Hippocampal formation (tissue), 2 donors: Measurements from ENCODE around the gene OTUD6A.
"Not testable (repeated sequence)": the region's sequence is repeated elsewhere in the genome, so short reads cannot be mapped to it uniquely, and the experiment has no call there.

Experiments used
- DNase-seq, 2 donors: peaks; one replicate each; lab custom pipeline; 2025; lab: John Stamatoyannopoulos, UW

The OTUD6A gene

DNA sequence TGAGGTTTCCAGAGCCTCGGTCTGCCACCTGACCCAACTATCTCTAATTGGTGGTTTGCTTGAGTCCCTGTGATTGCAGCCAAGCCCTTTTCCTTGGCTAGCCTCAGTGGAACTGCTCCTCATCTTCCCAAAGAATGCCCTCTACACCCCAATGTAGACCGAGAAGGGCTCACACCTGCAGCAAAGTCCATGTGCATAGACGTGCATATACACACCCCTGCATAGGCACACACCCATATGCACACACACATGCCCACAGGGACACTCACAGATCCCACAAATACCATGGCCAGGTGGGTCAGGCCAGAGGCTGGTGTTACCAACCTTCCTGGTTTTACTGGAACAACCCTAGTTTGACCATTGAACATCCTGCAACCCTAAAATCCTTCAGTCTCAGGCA is 12.9 kb upstream of the OTUD6A start:
- DNase-seq, result no peak

- DNase-seq, result no peak
Measured at GRCh38 chrX:70049925-70050324, 12.3 kb upstream of the OTUD6A start, which contains the start of gene AWAT2. Gene AWAT2, minus strand, starts transcription at chrX:70049938. Its CDS starts 6 bp downstream, at chrX:70049932.

GRCh38 chrX:70052895-70053615 is 9.2 kb upstream of the OTUD6A start:
- no peak for DNase-seq

DNA sequence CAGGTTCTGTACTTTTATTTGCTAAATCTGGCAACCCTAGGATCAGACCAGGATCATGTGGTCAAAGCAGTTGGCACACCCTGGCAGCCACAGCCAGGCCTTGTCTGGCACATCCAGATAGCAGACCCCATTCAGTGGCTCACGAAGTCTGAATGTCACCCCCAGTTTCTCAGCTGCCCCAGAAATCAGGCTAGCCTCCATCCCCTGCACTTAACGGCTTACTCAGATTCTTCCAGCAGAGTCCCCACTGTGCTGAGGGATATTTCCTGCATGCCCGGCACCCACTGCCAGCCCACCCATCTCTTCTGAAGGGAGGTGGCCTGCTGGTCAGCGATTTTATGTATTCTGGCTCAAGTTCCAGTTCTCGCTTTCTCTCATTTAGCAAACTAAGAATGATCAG is 7.9 kb upstream of the OTUD6A start:
- no peak for DNase-seq

DNA sequence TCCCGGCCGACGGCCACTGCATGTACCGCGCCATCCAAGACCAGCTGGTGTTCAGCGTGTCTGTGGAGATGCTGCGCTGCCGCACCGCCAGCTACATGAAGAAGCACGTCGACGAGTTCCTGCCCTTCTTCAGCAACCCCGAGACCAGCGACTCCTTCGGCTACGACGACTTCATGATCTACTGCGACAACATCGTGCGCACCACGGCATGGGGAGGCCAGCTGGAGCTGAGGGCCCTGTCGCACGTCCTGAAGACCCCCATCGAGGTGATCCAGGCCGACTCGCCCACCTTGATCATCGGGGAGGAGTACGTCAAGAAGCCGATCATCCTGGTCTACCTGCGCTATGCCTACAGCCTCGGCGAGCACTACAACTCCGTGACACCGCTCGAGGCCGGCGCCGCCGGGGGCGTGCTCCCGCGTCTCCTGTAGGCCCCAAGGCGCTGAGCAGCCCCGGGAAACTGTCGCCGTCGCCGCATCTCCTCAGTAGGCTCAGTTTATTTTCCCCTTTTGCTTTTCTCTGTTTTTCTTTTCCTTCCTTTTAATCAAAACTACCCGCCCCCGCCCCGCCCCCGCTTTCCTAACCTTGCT is 799 bp downstream of the OTUD6A start:
- no peak for DNase-seq

- DNase-seq, result no peak
Measured at GRCh38 chrX:70066646-70067045, 4.4 kb downstream of the OTUD6A start.

DNA sequence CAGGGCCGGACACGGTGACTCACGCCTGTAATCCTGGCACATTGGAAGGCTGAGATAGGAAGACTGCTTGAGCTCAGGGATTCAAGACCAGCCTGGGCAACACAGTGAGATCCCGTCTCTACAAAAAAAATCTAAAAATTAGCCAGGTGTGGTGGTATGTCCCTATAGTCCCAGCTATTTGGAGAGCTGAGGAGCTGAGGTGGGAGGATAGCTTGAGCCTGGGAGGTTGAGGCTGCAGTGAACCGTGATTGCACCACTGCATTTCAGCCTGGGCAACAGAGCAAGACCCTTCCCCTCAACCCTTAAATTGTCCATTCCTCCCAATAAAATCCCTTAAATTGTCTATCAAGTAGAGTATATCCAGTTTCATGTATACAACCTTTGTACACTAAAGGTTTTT is 17.0 kb downstream of the OTUD6A start:
- no peak for DNase-seq

GRCh38 chrX:70079870-70080269 is 17.6 kb downstream of the OTUD6A start:
- no peak for DNase-seq

DNA sequence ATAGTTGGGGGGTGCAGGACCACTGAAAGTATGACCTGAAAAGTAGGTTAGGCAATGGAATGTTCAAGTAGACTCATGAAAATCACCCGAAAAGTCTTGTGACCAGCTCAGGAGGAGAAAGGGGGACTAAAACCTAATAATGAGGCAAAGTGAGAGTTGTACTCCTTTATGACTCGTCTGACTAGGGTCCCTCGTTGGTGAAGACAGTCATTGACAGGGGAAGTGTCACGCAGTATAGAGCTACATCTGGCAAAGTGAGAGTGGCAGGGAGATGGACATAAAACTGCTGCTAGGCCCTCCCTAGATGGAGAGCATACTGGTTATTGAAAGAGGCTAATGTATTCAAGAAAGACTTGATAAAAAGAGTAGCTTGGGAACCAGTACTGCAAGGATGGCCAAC is 20.5 kb downstream of the OTUD6A start:
- no peak for DNase-seq

GRCh38 chrX:70084592-70085240 is 22.5 kb downstream of the OTUD6A start:
- no peak for DNase-seq

DNA sequence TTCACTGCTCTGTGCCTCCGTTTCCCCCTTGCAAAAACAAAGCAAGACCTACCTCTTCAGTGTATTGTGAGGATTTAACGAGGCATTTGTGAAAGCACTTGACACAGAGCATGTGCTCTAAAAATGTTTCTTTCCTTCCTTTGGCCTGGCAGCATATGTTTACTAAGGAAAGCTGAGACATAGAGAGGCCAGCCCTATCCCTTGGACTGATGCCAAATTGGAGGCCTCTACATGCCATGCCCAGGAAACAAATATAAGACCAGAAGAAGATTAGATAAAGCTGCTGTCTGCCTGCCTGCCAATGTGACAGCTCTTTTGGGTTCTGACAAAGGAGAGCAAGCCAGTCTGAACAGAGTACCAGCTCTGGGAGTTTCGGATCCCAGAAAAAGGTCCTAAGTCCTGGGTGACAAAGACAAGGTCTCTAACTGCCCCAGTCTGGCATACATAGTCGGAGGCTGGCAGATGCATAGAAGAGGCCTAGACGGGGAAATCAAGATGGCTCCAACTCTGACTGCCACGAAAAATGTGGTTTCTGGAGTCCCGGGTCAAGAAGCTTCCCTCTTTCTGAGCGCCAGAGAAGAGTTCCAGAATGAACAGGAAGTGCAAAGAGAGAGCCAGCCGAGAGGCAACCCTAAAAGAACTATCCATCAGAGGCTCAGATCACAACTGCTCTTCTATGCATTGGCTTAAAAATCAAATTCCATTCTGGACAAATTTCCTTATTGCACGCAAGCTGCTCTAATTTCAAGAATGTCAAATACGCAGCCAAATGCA is 25.8 kb downstream of the OTUD6A start:
- DNase-seq, result no peak

DNA sequence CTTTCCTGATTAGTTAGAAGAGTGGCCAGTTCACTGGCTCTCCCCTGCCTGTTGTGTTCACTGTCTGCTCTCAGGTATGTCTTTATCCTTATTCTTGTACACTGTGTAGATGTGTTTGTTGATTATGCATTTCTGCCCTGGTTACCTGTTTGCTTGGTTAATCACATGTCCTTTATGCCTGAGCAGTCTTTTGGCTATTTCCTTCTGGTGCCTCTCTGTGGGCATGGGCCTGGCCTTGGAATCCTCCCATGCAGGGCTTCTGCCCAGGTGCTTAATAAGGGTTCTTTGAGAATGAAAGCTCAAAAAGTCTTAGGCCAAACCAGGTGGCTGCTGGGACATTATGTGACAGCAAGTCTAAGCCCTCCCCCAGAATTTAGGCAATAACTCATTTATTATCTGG is 26.5 kb downstream of the OTUD6A start:
- DNase-seq, result no peak

GRCh38 chrX:70089604-70090297 is 27.5 kb downstream of the OTUD6A start:
- no peak for DNase-seq

- DNase-seq, result no peak
Measured at GRCh38 chrX:70092247-70092646, 30.0 kb downstream of the OTUD6A start.

GRCh38 chrX:70096052-70096451 is 33.8 kb downstream of the OTUD6A start:
- no peak for DNase-seq

DNA sequence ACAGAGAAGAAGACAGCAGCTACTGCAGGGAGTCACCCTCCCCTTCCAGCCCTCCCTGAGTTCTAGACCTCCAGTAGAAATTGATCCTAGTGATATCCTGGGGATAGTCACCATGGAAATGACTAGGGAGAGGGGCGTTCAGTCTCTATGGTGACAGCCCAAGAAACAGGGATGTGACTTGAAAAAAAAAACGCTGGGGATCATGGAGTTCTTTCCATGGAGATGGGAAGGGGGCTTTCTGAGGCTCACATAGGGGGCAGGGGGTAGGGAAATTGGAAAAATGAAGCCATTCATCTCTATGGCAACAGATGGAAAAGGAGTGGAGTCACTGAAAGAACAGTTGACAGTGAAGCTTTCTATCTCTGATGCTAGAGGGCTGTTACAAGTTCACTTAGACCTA is 43.0 kb downstream of the OTUD6A start:
- no peak for DNase-seq

DNA sequence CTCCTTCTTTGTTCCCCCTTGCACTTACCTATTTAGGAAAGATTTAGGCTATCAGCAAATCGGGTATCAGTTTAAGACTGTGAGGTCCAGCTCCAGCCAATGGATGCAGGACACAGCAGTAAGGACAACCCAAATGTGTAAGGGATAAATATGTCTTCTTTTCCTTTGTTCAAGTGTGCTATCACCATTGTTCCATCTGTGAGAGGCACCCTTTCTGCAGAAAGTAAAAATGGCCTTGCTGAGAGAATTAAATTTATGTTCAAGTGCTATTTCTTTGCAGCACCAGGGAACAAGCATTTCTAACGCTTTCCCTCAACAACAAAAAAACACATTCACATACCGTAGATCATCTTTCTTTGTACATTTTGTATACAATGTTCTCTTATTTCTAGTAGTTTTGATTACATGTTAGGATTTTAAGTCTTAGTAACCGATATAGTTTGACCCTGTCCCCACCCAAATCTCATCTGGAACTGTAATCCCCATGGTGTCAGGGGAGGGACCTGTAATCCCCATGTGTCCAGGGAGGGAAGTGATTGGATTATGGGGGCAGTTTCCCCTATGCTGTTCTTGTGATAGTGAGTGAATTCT is 49.3 kb downstream of the OTUD6A start:
- DNase-seq, result not testable (repeated sequence)
